Liver (tissue), 9 donors: ENCODE results near the gene RTEL1. TPM values are rescaled to one million over a fixed set of nuclear protein-coding genes. Genes with fewer than 3 reads are reported as not detected.

Experiments used
- DNase-seq: peaks from one replicate; pipeline ENCODE4 v3.0.0-alpha.2; 2017; ENCODE audit warnings: low spot score
- H3K27ac ChIP-seq, 2 donors: one replicate each; pipeline ENCODE4 v1.7.0; 2013; ENCODE audit warnings: inconsistent platforms in 2 of 2, low read length in 2 of 2, control low read depth in 1 of 2, low read depth in 1 of 2, mild to moderate bottlenecking in 1 of 2
- H3K27me3 ChIP-seq, 4 donors: one replicate each; pipeline versions ENCODE4 v1.6.1 to v1.7.0; 2013; ENCODE audit warnings: low read length in 3 of 4, inconsistent platforms in 1 of 4, mild to moderate bottlenecking in 1 of 4, moderate library complexity in 1 of 4; ENCODE audit not compliant: control insufficient read depth in 4 of 4, insufficient read depth in 4 of 4
- H3K36me3 ChIP-seq, 4 donors: one replicate each; pipeline versions ENCODE4 v1.6.1 to v1.7.0; 2013; ENCODE audit warnings: low read length in 3 of 4, mild to moderate bottlenecking in 3 of 4, low read depth in 1 of 4, moderate library complexity in 1 of 4; ENCODE audit not compliant: control insufficient read depth in 4 of 4, insufficient read depth in 3 of 4
- H3K4me1 ChIP-seq, 4 donors: one replicate each; pipeline versions ENCODE4 v1.6.1 to v1.7.0; 2013; ENCODE audit warnings: low read length in 3 of 4, mild to moderate bottlenecking in 3 of 4, moderate library complexity in 1 of 4; ENCODE audit not compliant: control insufficient read depth in 4 of 4, insufficient read depth in 4 of 4
- H3K4me3 ChIP-seq, 3 donors: one replicate each; pipeline versions ENCODE4 v1.6.1 to v1.7.0; 2013; ENCODE audit warnings: low read length in 3 of 3, control low read depth in 1 of 3, low read depth in 1 of 3, mild to moderate bottlenecking in 1 of 3
- H3K9ac ChIP-seq, 2 donors: one replicate each; pipeline ENCODE4 v1.7.0; 2013; ENCODE audit warnings: low read length in 2 of 2, mild to moderate bottlenecking in 2 of 2, moderate library complexity in 2 of 2, control low read depth in 1 of 2, low read depth in 1 of 2
- H3K9me3 ChIP-seq, 4 donors: one replicate each; pipeline versions ENCODE4 v1.6.1 to v1.7.0; 2013; ENCODE audit warnings: low read length in 3 of 4; ENCODE audit not compliant: control insufficient read depth in 4 of 4
- ATF3 ChIP-seq: IDR thresholded peaks from 2 replicates; pipeline ENCODE4 v1.6.1; 2016; ENCODE audit warnings: antibody characterized with exemption
- CTCF ChIP-seq: fragments of 150-350 bp; IDR thresholded peaks from 2 replicates; pipeline ENCODE4 v1.5.1; 2017; ENCODE audit warnings: improper control_type of control experiment, low read depth, low read length; ENCODE audit not compliant: missing input control
- EGR1 ChIP-seq, 2 donors: IDR thresholded peaks; 2 replicates each; pipeline ENCODE4 v1.6.1; 2016 to 2018; ENCODE audit warnings: antibody characterized with exemption in 2 of 2, low read depth in 2 of 2
- FOXA1 ChIP-seq: IDR thresholded peaks from 2 replicates; pipeline ENCODE4 v1.6.1; 2016; ENCODE audit warnings: antibody characterized with exemption
- FOXA2 ChIP-seq: IDR thresholded peaks from 2 replicates; pipeline ENCODE4 v1.6.1; 2016; ENCODE audit warnings: antibody characterized with exemption
- GABPA ChIP-seq, 2 donors: IDR thresholded peaks in 1 of 2; conservative IDR thresholded peaks in 1 of 2; 2 replicates each; pipeline ENCODE4 v1.6.1; 2016; ENCODE audit warnings: antibody characterized with exemption in 2 of 2, mild to moderate bottlenecking in 1 of 2, moderate library complexity in 1 of 2
- JUND ChIP-seq, 2 donors: IDR thresholded peaks; 2 replicates each; pipeline ENCODE4 v1.6.1; 2016; ENCODE audit warnings: antibody characterized with exemption in 2 of 2
- RAD21 ChIP-seq, 2 donors: IDR thresholded peaks; 2 replicates each; pipeline ENCODE4 v1.6.1; 2016; ENCODE audit warnings: antibody characterized with exemption in 2 of 2, mild to moderate bottlenecking in 2 of 2
- SP1 ChIP-seq: IDR thresholded peaks from 2 replicates; pipeline ENCODE4 v1.6.1; 2018; ENCODE audit warnings: antibody characterized with exemption, mild to moderate bottlenecking
- WGBS: extraction: QIAGEN DNeasy Blood & Tissue Kit; methylation state at CpG from one replicate; pipeline ENCODE4 v1.1.7; 2013; 5-methylcytosine and 5-hydroxymethylcytosine counted together
- polyA plus RNA-seq, 2 donors: library from polyadenylated mRNA; stranded (reverse) in 1 of 2; unstranded in 1 of 2; fragments of 200-250 nt in 1 of 2; fragments of >200 nt in 1 of 2; fragmentation: Nextera tagmentation in 1 of 2; extraction: Ambion mirVana in 1 of 2; gene quantifications; one replicate each; pipeline versions ENCODE4 v1.2.1 to v1.2.3, GENCODE V29; 2013 to 2015
- total RNA-seq, 2 donors: library from RNA; depleted of rRNA; stranded (reverse); fragments of >200 nt; gene quantifications; one replicate each; pipeline ENCODE4 v1.2.3, GENCODE V29; 2014
- donor health status: healthy.
- donor health status: healthy.
- donor health status: healthy.
- donor health status: healthy.
- donor health status: healthy.

Gene RTEL1
- total and polyA plus RNA-seq, 4 donors: 3.7 to 16.9 (median 7.4) TPM

- DNase-seq: no peak
- no peaks in the 10 kb centered on the region for H3K9me3 ChIP-seq
- TF ChIP-seq FOXA2 (no peak), RAD21 (IDR thresholded peaks at IDR 0.05) (no peak), CTCF (no peak), FOXA1 (no peak), GABPA (IDR thresholded peaks at IDR 0.05 in 1 of 2, conservative IDR thresholded peaks at IDR 0.05 in 1 of 2) (no peak), EGR1 (IDR thresholded peaks at IDR 0.05; ENCODE audit: low read depth in 2 of 2) (no peak), ATF3 (no peak)
- no peaks in the 10 kb centered on the region for H3K27me3 ChIP-seq
- H3K27ac ChIP-seq: no peak overlapping the region
- peaks cover 0 to 5% (median 2%) of the 10 kb centered on the region in 4 donors for H3K4me1 ChIP-seq
- peaks cover 0 to 3% (median 0%) of the 10 kb centered on the region in 4 donors for H3K36me3 ChIP-seq
- WGBS: 89% methylated on average over 40 of the region's 40 CpGs
- H3K9ac ChIP-seq: no peak overlapping the region
- H3K4me3 ChIP-seq: no peak overlapping the region
These were observed 32.1 kb downstream of the RTEL1 start for GRCh38 chr20:63690003-63690897.

- WGBS: 83% methylated on average over 24 of the region's 24 CpGs
- Histone ChIP-seq H3K27me3 (no peaks in the 10 kb centered on the region), H3K9me3 (no peaks in the 10 kb centered on the region), H3K4me1 (peaks cover 0 to 12% (median 1%) of the 10 kb centered on the region in 4 donors), H3K4me3 (no peak overlapping the region), H3K9ac (no peak overlapping the region), H3K36me3 (peaks cover 0 to 3% (median 0%) of the 10 kb centered on the region in 4 donors), H3K27ac (no peak overlapping the region)
- DNase-seq: no peak
- TF ChIP-seq SP1 (no peak), EGR1 (IDR thresholded peaks at IDR 0.05; ENCODE audit: low read depth in 2 of 2) (no peak), JUND (IDR thresholded peaks at IDR 0.05) (no peak)
These were observed 33.0 kb downstream of the RTEL1 start for GRCh38 chr20:63690898-63691710.

GRCh38 chr20:63691711-63692435 is 33.8 kb downstream of the RTEL1 start:
- Histone ChIP-seq H3K4me3 (no peak overlapping the region), H3K27ac (no peak overlapping the region), H3K4me1 (peaks cover 3 to 18% (median 6%) of the 10 kb centered on the region in 4 donors), H3K9ac (no peak overlapping the region), H3K27me3 (no peaks in the 10 kb centered on the region), H3K9me3 (no peaks in the 10 kb centered on the region), H3K36me3 (peaks cover 0 to 3% (median 0%) of the 10 kb centered on the region in 4 donors)
- 88% methylated on average over 21 of the region's 21 CpGs for WGBS
- TF ChIP-seq FOXA1 (no peak), ATF3 (no peak), FOXA2 (no peak)
- DNase-seq: no peak
